Activated CD8-positive, alpha-beta memory T cell treated with anti-CD3 and anti-CD28 coated beads, Interleukin-2, amount 50 U/mL, for 24 hours (primary cell): ENCODE data around the gene TAC3.
"Not testable (repeated sequence)": the region's sequence is repeated elsewhere in the genome, so short reads cannot be mapped to it uniquely, and the experiment has no call there.

Experiments used
- DNase-seq: peaks from one replicate; pipeline ENCODE4 v3.0.0-alpha.2; 2020; ENCODE audit errors: extremely low read depth

The TAC3 gene

GRCh38 chr12:57016348-57016747 is at the start of gene TAC3:
Gene TAC3, minus strand, starts transcription at chr12:57016529. Its CDS starts 732 bp downstream, at chr12:57015797.
- no peak for DNase-seq

GRCh38 chr12:57063991-57064685 is 47.8 kb upstream of the TAC3 start:
- DNase-seq = peak; percentile 29

DNA sequence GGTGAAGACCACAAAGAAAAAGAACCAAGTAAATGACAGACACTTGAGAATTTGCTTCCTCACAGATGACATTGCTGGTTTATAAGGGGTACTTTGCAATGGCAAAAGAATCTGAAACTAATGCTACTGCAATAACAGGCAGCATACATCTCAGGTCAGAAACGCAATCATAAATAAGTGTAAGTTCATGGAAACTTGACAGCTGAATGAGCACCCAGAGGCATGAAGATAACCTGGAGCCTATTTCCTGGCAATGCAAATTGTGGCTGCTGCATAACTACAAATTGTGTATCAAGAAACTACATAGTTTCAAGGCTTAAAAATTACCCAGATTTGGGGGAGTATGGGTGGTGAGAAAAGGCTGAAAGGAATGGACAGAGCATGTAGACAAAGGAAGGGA is 42.1 kb upstream of the TAC3 start:
- no peak for DNase-seq

- no peak for DNase-seq
These were observed 40.9 kb upstream of the TAC3 start for GRCh38 chr12:57057067-57057751.

DNA sequence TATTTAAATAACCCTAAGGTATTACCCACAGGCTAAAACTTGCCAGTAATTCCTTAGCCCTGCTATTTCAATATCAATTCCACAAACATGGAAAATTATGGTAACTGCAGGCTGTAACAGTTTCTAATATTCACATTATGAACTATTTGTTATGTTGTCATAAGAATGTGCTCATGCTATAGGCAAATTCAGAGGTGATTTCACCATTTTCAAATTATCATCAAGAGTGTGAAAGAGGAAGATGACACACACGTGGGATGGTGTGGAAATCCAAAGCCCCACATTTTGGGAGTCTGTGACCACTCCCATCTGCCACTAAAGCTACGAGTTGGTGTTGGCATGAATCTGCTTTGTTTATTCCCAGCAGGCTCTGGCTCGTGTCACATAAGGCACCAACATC is 39.5 kb upstream of the TAC3 start:
- no peak for DNase-seq

- not testable (repeated sequence) for DNase-seq
These were observed 37.6 kb upstream of the TAC3 start for GRCh38 chr12:57053901-57054300.

DNA sequence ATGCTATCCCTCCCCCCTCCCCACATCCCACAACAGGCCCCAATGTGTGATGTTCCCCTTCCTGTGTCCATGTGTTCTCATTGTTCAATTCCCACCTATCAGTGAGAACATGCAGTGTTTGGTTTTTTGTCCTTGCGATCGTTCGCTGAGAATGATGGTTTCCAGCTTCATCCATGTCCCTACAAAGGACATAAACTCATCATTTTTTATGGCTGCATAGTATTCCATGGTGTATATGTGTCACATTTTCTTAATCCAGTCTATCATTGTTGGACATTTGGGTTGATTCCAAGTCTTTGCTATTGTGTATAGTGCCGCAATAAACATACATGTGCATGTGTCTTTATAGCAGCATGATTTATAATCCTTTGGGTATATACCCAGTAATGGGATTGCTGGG is 36.8 kb upstream of the TAC3 start:
- DNase-seq = not testable (repeated sequence)

- no peak for DNase-seq
These were observed 34.7 kb upstream of the TAC3 start for GRCh38 chr12:57051011-57051410.

- DNase-seq = no peak
These were observed 33.6 kb upstream of the TAC3 start, which contains the start of gene MYO1A for GRCh38 chr12:57049890-57050289. Gene MYO1A, minus strand, starts transcription at chr12:57050129. Its CDS starts 1,806 bp downstream, at chr12:57048323.

DNA sequence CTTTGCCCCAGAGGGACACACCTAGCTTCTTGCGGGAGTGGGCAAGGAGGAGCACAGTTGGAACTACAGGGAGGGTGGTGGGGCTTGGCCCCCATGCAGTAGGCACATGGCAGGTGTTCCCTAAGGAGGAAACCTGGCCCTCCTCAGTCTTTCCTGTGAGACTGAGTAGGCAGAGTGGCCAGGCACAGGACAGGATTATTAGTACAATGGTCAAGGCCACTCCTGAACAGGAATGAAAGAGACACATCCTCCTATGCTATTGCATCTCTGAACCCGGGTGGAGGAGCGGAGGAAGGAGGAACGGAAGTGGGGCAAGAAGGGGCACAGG is 32.8 kb upstream of the TAC3 start:
- DNase-seq = no peak

DNA sequence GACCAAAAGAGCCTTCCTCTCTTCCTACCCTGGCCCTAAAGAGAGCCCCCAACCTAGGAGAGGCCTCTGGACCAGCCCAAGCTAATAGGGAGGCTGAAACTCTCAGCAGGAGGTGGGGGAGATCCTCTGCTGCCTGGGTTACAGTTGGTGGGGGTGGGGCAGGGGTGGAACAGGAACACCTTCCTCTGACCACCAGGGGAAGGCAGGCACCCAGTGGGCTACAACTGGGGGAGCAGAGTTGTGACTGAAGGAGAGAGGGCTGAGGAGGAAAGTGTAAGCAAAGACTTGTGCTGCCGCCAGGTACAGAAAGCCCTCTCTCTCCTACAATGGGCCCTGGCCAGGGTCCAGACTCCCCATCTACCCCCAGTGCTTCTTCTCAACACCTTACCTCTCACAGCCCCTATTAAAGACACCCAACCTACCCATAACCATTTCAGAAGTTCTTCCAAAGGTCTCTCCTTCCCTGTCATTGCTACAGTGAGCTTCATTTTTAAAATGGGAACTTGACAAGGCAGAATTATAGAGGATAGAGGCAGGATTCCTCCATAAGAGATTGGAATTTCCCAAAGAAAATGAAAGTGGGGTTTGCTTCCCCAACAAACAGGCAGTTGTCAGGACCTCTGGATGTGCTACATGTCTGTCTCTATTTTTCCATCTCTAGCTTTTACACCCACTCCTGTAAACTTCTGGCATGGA is 32.2 kb upstream of the TAC3 start:
- no peak for DNase-seq

- no peak for DNase-seq
These were observed 31.7 kb upstream of the TAC3 start for GRCh38 chr12:57047981-57048380.

- DNase-seq = peak; percentile 20
These were observed 30.9 kb upstream of the TAC3 start for GRCh38 chr12:57046947-57047890.

DNA sequence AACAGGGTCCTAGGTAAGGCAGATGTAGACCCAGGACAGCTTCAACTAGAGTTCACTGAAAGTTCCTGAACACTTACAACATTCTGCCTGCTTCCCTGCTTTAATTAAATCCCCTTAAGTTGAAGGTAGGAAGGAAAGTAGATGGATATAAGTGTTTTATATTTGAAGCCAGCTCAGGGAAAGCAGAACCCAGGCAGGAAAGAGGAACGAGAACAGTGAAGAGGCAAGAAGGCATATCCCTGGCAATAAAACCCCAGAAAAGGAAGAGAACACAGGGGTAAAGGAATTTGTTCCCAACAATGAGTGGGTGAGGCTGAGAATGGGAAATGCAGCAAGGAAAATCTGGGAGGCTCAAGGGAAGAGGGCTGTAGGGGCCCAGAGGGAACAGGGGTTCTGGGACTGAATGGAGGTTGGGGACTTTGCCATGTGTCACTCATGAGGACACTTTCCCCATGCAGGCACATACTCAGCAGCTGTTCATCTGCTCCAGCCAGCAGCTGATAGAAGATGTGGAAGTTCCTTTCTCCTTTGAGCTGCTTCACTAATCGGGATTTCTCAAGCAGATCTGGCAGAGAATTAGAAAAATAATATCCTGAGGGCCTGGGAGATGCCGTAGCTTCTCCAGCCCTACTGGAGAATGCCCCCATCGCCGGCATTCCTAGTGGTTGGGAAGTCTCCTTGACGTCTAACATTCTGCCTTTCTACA is 29.9 kb upstream of the TAC3 start:
- DNase-seq = no peak

DNA sequence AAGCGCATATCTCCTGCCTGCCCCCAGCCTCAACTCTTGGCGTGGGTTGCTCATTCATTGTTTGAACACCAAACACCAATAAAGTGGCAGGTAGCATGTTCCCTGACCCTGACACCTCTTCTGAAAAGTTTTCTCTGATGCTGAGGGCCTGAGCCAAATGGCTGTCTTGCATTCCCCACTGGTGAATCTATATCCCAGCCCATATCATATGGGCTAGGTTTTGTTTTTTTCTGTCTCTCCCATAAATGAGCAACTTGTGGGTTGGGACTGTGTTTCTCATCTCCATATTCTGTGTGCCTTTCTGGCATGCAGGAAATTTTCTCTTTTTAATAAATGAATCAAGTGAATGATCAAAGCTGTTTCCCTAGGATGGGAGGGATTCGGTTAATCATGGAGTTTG is 28.6 kb upstream of the TAC3 start:
- DNase-seq = no peak

DNA sequence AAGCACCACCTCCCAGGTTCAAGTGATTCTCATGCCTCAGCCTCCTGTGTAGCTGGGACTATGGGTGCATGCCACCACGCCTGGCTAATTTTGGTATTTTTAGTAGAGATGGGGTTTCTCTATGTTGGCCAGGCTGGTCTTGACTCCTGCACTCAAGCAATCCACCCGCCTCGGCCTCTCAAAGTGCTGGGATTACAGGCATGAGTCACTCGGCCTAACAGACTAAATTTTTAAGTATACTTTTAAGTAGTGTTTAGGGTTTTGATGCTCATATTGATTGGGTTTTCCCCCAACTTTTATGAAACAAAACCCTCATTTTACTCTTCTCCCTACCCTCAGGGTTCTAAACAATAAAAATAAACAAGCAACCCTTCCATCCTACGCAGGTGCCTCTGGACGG is 28.1 kb upstream of the TAC3 start:
- no peak for DNase-seq

DNA sequence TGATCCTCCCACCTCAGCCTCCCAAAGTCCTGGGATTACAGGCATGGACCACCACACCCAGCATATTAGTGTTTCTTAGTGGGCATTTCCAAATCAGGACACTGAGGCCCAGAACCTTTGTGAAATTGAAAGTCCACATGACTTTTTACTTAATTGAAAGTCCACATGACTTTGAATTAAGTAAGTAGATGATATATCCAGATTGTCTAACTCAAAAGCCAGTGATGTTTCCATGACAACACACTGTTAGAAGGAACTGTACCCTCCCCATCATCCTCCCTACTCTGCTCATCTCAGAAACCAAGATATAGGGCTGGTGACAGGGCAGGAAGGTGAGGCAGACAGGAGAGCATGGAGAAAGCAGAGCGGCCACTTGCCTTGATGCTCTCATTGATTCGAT is 26.4 kb upstream of the TAC3 start:
- no peak for DNase-seq

- no peak for DNase-seq
These were observed 24.4 kb upstream of the TAC3 start for GRCh38 chr12:57040750-57041149.

DNA sequence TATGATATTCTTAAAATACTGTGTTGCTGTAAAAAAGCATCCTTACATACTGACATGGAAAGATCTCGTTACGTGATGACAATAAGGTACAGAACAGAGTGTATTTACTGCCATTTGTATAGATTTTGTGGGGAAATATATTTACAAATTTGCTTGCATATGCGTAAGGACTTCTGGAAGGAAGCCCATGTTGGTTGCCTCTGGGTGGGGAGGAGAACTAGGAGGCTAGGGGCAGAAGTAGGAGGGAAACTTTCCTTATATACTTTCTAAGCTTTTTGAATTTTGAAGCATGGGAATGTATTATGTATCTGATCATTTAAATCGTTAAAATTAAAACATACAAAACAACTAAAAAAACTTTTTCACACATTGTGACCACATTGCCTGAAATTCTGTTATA is 23.9 kb upstream of the TAC3 start:
- no peak for DNase-seq

- no peak for DNase-seq
These were observed 22.9 kb upstream of the TAC3 start for GRCh38 chr12:57039016-57039798.
